SK-N-SH treated with all-trans-retinoic acid at 6 μM for 48 hours (cell line): ENCODE results near the gene TMEM69.
"Not testable (repeated sequence)": the region's sequence is repeated elsewhere in the genome, so short reads cannot be mapped to it uniquely, and the experiment has no call there.

Source experiments
- ATAC-seq: fragments of 200-7000 bp; cut with Tn5 transposase; 3 replicates; pipeline ENCODE4 v1.9.1; 2020; ENCODE audit warnings: mild to moderate bottlenecking, moderate library complexity
- ARNTL ChIP-seq: fragments of 450-650 bp; formaldehyde crosslinking; IDR thresholded peaks from 2 replicates; pipeline ENCODE4 v1.5.0; 2020; ENCODE audit warnings: low read depth, mild to moderate bottlenecking, moderate library complexity, borderline replicate concordance
- BACH2 ChIP-seq: fragments of 250-450 bp; sonication (Bioruptor Pico); IDR thresholded peaks from 2 replicates; pipeline ENCODE4 v1.9.0; 2021; ENCODE audit warnings: mild to moderate bottlenecking, borderline replicate concordance
- CSDC2 ChIP-seq: fragments of 250-450 bp; sonication (Bioruptor Pico); IDR thresholded peaks from 2 replicates; pipeline ENCODE4 v1.5.0; 2020; ENCODE audit warnings: mild to moderate bottlenecking, moderate library complexity
- CSRNP3 ChIP-seq: fragments of 250-450 bp; sonication (Bioruptor Pico); IDR thresholded peaks from 2 replicates; pipeline ENCODE4 v1.5.1; 2021; ENCODE audit warnings: mild to moderate bottlenecking, moderate library complexity
- ESRRG ChIP-seq: fragments of 250-450 bp; sonication (Bioruptor Pico); IDR thresholded peaks from 2 replicates; pipeline ENCODE4 v1.6.1; 2021; ENCODE audit warnings: mild to moderate bottlenecking
- GLIS3 ChIP-seq: fragments of 250-450 bp; sonication (Bioruptor Pico); IDR thresholded peaks from 2 replicates; pipeline ENCODE4 v1.5.0; 2020; ENCODE audit warnings: mild to moderate bottlenecking, moderate library complexity
- ISL1 ChIP-seq: fragments of 250-450 bp; sonication (Bioruptor Pico); IDR thresholded peaks from 2 replicates; pipeline ENCODE4 v2.1.2; 2022; ENCODE audit warnings: mild to moderate bottlenecking, moderate library complexity
- OSR1 ChIP-seq: fragments of 250-450 bp; sonication (Bioruptor Pico); IDR thresholded peaks from 2 replicates; pipeline ENCODE4 v1.8.0; 2022; ENCODE audit warnings: moderate library complexity, mild to moderate bottlenecking, inconsistent platforms
- POU6F1 ChIP-seq: fragments of 250-450 bp; sonication (Bioruptor Pico); IDR thresholded peaks from 2 replicates; pipeline ENCODE4 v1.8.0; 2021; ENCODE audit warnings: low read depth, mild to moderate bottlenecking, moderate library complexity, borderline replicate concordance
- PPARA ChIP-seq: fragments of 250-450 bp; sonication (Bioruptor Pico); IDR thresholded peaks from 2 replicates; pipeline ENCODE4 v1.5.0; 2020; ENCODE audit warnings: mild to moderate bottlenecking, borderline replicate concordance
- RARB ChIP-seq: fragments of 250-450 bp; sonication (Bioruptor Pico); IDR thresholded peaks from 2 replicates; pipeline ENCODE4 v1.8.0; 2021; ENCODE audit warnings: mild to moderate bottlenecking, moderate library complexity
- SNAI2 ChIP-seq: fragments of 250-450 bp; sonication (Bioruptor Pico); IDR thresholded peaks from 2 replicates; pipeline ENCODE4 v1.5.0; 2020; ENCODE audit warnings: mild to moderate bottlenecking, moderate library complexity
- TCF4 ChIP-seq: fragments of 250-450 bp; sonication (Bioruptor Pico); IDR thresholded peaks from 2 replicates; pipeline ENCODE4 v1.8.0; 2021; ENCODE audit warnings: mild to moderate bottlenecking, moderate library complexity, borderline replicate concordance
- TSHZ2 ChIP-seq: fragments of 250-450 bp; sonication (Bioruptor Pico); IDR thresholded peaks from 2 replicates; pipeline ENCODE4 v1.5.0; 2020; ENCODE audit warnings: mild to moderate bottlenecking, moderate library complexity
- ZC3H10 ChIP-seq: fragments of 250-450 bp; sonication (Bioruptor Pico); IDR thresholded peaks from 2 replicates; pipeline ENCODE4 v1.5.1; 2021; ENCODE audit warnings: mild to moderate bottlenecking, moderate library complexity
- ZFP3 ChIP-seq: fragments of 250-450 bp; sonication (Bioruptor Pico); IDR thresholded peaks from 2 replicates; pipeline ENCODE4 v1.5.0; 2020; ENCODE audit warnings: mild to moderate bottlenecking, moderate library complexity
- ZFP30 ChIP-seq: fragments of 450-650 bp; formaldehyde crosslinking; IDR thresholded peaks from 2 replicates; pipeline ENCODE4 v1.5.0; 2022; ENCODE audit warnings: mild to moderate bottlenecking, moderate library complexity
- ZNF565 ChIP-seq: fragments of 450-650 bp; formaldehyde crosslinking; conservative IDR thresholded peaks from 2 replicates; pipeline ENCODE4 v1.5.0; 2020; ENCODE audit warnings: low read depth, mild to moderate bottlenecking, moderate library complexity
- ZNF70 ChIP-seq: fragments of 450-650 bp; formaldehyde crosslinking; IDR thresholded peaks from 2 replicates; pipeline ENCODE4 v1.5.0; 2020; ENCODE audit warnings: mild to moderate bottlenecking, moderate library complexity
- ZNF8 ChIP-seq: fragments of 450-650 bp; formaldehyde crosslinking; IDR thresholded peaks from 2 replicates; pipeline ENCODE4 v1.5.0; 2020; ENCODE audit warnings: mild to moderate bottlenecking, moderate library complexity

TMEM69 gene

GRCh38 chr1:45723248-45723930, 35.4 kb downstream of the TMEM69 start:
- ATAC-seq = peak; percentile 50

GRCh38 chr1:45726007-45726406, 38.0 kb downstream of the TMEM69 start:
- not testable (repeated sequence) for ATAC-seq

More at GRCh38 chr1:45723248-45723930, 35.4 kb downstream of the TMEM69 start:
- TF ChIP-seq ISL1 (CRISPR knock-in tag) = peak; percentile 40; the same call in 1 of the 2 replicates
- TF ChIP-seq TCF4 = no peak

- no peak for ATAC-seq
- no peak for TF ChIP-seq ZC3H10
- TF ChIP-seq CSRNP3 (CRISPR knock-in tag) = no peak
- no peak for TF ChIP-seq TSHZ2 (CRISPR knock-in tag)
- no peak for TF ChIP-seq POU6F1 (CRISPR knock-in tag)
- no peak for TF ChIP-seq ZNF565 (CRISPR knock-in tag)
- TF ChIP-seq OSR1 (CRISPR knock-in tag) = no peak
- no peak for TF ChIP-seq SNAI2 (CRISPR knock-in tag)
- TF ChIP-seq TCF4 = no peak
- TF ChIP-seq RARB (CRISPR knock-in tag) = no peak
- TF ChIP-seq ISL1 (CRISPR knock-in tag) = no peak
- TF ChIP-seq ARNTL (CRISPR knock-in tag) = no peak
- TF ChIP-seq ZNF8 = no peak
- TF ChIP-seq PPARA (CRISPR knock-in tag) = no peak
- TF ChIP-seq ZFP30 (CRISPR knock-in tag) = no peak
- no peak for TF ChIP-seq BACH2 (CRISPR knock-in tag)
- no peak for TF ChIP-seq GLIS3 (CRISPR knock-in tag)
- no peak for TF ChIP-seq ZNF70 (CRISPR knock-in tag)
These were observed 42.2 kb downstream of the TMEM69 start for GRCh38 chr1:45730075-45730779.

GRCh38 chr1:45730780-45731319, 42.9 kb downstream of the TMEM69 start:
- ATAC-seq = no peak
- TF ChIP-seq SNAI2 (CRISPR knock-in tag) (no peak), ESRRG (no peak), PPARA (CRISPR knock-in tag) (no peak), ZNF8 (no peak), CSDC2 (no peak), GLIS3 (CRISPR knock-in tag) (no peak), ARNTL (CRISPR knock-in tag) (no peak), ZFP30 (CRISPR knock-in tag) (no peak), ZFP3 (CRISPR knock-in tag) (no peak), BACH2 (CRISPR knock-in tag) (no peak), ZNF565 (CRISPR knock-in tag) (no peak), POU6F1 (CRISPR knock-in tag) (no peak)
